Skin epidermis (tissue), 12 donors: ENCODE data around the gene SPTY2D1.
A peak's percentile ranks its signal among the peaks of the same experiment; 100 is the strongest.
"Not testable (repeated sequence)": the region's sequence is repeated elsewhere in the genome, so short reads cannot be mapped to it uniquely, and the experiment has no call there.

Source experiments
- H3K27ac ChIP-seq, 21 experiments: fragments of 200-600 bp; sonication (generic) in 11 of 21; one replicate each; pipeline ENCODE4 v1.5.0; 2020; ENCODE audit warnings: mild to moderate bottlenecking in 3 of 21, inconsistent platforms in 2 of 21, moderate library complexity in 2 of 21
- H3K4me3 ChIP-seq, 7 experiments: fragments of 200-600 bp; sonication (generic) in 2 of 7; one replicate each; pipeline ENCODE4 v1.5.0; 2020; ENCODE audit warnings: inconsistent platforms in 2 of 7, mild to moderate bottlenecking in 2 of 7, moderate library complexity in 1 of 7

SPTY2D1 gene

GRCh38 chr11:18624161-18624560 lies 10.0 kb downstream of the SPTY2D1 start:
- Histone ChIP-seq H3K4me3 (no peak overlapping the region), H3K27ac (no peak overlapping the region)

GRCh38 chr11:18623707-18624106 lies 10.4 kb downstream of the SPTY2D1 start:
- H3K27ac ChIP-seq, result no peak overlapping the region
- no peak overlapping the region for H3K4me3 ChIP-seq

DNA sequence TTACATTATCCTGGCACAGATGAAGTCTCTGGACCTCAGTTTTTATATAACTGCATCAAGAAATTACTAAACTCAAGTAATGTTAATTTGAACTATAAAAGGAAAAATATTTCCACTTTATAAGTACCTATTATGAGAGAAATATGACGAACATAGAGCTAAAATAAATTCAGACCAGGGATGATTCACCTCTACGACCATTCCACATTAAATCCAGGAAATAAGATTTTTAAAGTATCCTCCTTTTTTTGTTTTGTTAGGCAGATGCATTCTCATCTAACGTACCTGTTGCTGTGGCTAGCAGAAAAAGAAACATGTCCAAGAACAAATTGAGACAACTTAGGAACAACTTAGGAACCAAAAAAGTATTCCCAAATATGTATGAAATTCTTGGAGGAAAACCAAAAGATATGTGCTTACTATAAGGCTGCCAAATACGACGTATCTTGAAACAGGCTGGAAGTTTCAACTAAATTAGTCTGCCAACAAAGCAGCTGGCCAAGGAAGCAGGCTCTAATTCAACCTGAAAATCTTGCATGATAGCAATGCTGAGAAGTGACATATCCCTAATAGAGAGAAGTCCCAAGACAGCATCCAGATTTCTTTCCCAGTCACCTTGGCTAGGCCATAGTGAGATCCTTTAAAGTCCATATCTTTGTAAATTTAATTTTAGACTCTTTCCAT lies 15.7 kb downstream of the SPTY2D1 start:
- Histone ChIP-seq H3K27ac (peak overlapping the region in 10 of 21 experiments; percentile 5 to 64 (median 25)), H3K4me3 (no peak overlapping the region)

- Histone ChIP-seq H3K27ac (peak overlapping the region in 11 of 21 experiments; percentile 5 to 64 (median 25)), H3K4me3 (no peak overlapping the region)
These were observed 16.3 kb downstream of the SPTY2D1 start for GRCh38 chr11:18617688-18618341.

DNA sequence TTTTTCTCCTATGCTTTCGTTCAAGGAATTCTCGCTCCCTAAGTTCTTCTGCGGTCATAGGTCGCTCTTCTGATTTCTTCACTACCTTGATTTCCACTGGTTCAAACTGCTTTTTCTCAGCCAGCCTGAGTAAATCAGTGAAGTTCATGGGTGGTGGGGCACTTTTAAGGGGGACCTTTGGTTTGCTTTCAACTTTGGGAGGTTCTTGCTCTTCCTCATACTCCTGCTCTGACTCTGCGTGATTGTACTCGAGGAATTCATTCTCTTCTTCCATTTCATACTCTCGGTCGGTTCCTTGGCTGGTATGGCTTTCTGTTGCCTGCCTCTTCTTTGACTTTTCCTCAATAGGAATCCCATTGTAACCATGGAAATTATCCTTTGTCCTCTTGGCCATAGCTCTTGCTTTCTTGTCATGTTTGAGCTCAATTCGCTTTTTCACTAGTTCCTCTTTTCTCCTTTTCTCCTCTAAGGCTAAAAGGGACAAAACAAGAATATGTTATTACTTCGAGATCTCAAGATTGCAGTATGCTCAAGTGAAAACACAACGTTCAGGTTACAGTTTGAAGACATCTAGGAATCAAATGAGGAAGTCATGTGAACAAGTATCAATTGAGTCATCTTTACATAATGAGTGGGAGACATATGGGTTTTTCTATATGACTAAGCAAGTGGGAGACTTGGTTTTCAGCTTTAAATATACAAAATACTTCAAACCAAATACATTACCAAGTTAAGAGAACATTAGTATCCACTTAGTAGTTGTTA lies 18.3 kb downstream of the SPTY2D1 start:
- Histone ChIP-seq H3K4me3 (no peak overlapping the region), H3K27ac (peak overlapping the region in 2 of 21 experiments; percentile 37 to 57)

- H3K27ac ChIP-seq, result no peak overlapping the region
These were observed 19.5 kb downstream of the SPTY2D1 start for GRCh38 chr11:18614667-18615066.

GRCh38 chr11:18612394-18612793 lies 21.7 kb downstream of the SPTY2D1 start:
- Histone ChIP-seq H3K27ac (no peak overlapping the region), H3K4me3 (no peak overlapping the region)

More at GRCh38 chr11:18614667-18615066, 19.5 kb downstream of the SPTY2D1 start:
- H3K4me3 ChIP-seq, result no peak overlapping the region

DNA sequence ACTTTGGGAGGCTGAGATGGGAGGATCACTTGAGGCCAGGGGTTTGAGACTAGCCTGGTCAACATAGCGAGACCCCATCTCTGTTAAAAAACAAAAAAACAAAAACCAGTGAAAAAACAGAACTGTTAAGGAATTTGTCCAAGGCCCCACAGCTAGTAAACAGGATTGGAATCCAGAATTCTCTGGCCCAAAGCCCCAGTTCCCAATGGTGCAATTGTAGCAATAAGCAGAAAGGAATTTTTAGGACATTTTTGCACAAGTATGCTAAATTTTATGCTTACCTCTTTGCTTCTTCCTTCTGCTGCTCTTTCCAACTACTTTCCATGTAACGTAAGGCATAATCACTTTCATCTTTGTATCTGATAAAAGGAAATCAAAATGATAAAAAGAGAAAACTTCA lies 22.9 kb downstream of the SPTY2D1 start:
- Histone ChIP-seq H3K27ac (no peak overlapping the region), H3K4me3 (no peak overlapping the region)

DNA sequence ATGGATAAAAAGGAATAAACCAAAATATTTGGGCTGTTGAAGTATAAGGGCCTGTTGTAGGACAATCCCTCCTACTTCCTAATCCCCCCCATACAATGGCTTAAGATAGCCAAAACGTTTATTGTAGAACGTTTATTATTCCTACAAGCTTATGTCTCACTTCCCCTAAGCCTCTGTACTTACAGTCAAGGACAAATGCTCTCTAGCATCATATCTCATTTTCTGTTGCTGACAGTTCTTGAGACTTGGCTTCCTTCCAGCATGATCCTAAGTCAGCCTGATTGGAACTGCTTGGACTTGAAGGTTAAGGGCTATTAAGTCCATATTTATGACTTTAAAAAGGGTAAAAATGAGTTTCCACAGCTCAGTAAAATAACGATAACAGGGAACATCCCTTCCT lies 25.8 kb downstream of the SPTY2D1 start:
- Histone ChIP-seq H3K27ac (no peak overlapping the region), H3K4me3 (no peak overlapping the region)

- Histone ChIP-seq H3K4me3 (no peak overlapping the region), H3K27ac (no peak overlapping the region)
These were observed 33.1 kb downstream of the SPTY2D1 start for GRCh38 chr11:18600915-18601569.

DNA sequence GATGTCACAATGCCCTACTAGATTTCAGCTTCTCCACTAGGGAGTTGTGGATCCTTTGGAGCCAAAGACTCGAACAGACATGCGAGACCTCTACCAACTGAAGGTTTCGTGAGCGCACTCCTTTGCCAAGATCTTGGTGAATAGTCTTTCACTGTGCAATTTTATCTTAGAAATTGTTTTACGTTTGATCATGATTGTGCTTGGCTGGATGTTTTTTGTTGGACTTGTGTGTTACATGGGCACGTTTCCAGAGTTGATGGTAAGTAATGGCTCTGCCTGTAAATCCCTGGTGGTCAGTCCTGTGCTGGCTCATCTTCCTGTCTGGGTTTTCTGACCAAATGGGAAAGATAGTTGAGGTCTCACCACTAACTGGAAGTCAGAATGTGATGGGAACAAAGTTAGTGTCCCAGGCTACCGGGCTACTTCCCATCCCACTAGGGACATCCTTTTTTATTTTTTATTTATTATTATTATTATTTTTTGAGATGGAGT lies 34.4 kb downstream of the SPTY2D1 start, which contains the start of gene MISFA:
TSS of gene MISFA (plus strand) at position 51 of the 492 bp plus-strand sequence. CDS start at position 191, 140 bp downstream.
- no peak within 1 kb of the TSS for H3K27ac ChIP-seq
- no peak within 1 kb of the TSS for H3K4me3 ChIP-seq

DNA sequence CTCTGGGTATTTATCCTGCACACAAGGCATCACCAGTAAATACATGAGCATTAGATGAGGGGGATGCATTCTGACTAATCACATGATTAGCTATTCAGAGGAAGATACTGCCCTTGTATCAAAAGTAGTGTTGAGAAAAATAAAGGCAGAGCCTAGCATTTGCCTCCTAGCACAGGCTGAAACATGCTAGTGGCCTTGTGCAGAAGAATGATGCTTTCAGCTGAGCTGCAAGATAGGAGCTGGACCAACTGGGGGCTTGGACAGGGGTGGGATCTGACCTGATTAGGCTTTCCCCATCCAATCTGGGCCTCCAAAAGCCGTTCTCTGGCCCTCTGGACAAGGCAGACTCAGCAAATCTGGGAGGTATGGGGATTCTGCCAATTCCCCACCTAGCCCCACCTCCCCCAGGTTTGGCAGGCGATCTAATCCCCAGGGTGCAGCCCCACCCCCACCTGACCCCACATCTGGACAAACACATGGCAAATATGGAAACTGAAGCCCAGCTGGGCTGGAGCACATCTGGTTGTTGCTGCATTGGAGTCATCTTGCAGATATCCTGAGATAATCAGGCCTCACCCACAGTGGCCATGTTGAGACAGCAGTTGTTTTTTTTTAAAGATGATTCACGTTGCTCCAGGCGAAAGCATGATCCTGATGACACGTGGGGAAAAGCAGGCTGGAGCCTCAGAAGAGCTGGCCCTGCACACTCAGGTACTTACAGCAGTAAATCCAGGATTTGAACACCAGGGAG lies 39.0 kb downstream of the SPTY2D1 start:
- H3K27ac ChIP-seq, result peak overlapping the region in 10 of 21 experiments; percentile 25 to 66 (median 40)
- no peak overlapping the region for H3K4me3 ChIP-seq

GRCh38 chr11:18594088-18594487 lies 40.1 kb downstream of the SPTY2D1 start:
- peak overlapping the region in 1 of 21 experiments; percentile 25 for H3K27ac ChIP-seq
- H3K4me3 ChIP-seq, result not testable (repeated sequence)

DNA sequence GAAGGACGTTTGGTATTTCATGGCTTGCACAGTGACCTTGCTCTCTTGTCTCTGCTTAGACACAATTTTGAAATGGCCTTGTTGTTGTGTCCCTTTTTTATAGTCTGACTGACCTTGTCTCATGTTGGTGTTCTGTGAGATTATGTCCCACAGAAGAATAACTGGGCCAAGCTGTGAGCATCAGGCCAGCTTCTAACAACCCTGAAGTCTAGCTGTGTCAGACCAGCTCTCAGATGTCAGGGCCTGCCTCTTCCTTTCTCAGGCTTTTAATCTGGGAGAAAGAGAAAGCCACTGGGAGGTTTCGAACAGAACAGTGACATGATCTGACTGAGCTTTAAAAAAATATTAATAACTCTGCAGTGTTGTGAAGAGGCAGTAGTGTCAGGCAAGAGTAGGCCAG lies 43.6 kb downstream of the SPTY2D1 start:
- Histone ChIP-seq H3K27ac (peak overlapping the region in 10 of 21 experiments; percentile 26 to 94 (median 55)), H3K4me3 (no peak overlapping the region)

- Histone ChIP-seq H3K4me3 (peak within 1 kb of the TSS; percentile 70 to 98 (median 87)), H3K27ac (peak within 1 kb of the TSS; percentile 78 to 94 (median 88))
These were observed 45.6 kb downstream of the SPTY2D1 start, which contains the start of gene UEVLD for GRCh38 chr11:18588297-18589252. TSS of gene UEVLD (minus strand) at chr11:18588734. CDS start at chr11:18588654, 80 bp downstream.

GRCh38 chr11:18581825-18582224 lies 52.3 kb downstream of the SPTY2D1 start:
- H3K27ac ChIP-seq, result no peak overlapping the region
- no peak overlapping the region for H3K4me3 ChIP-seq

GRCh38 chr11:18580113-18580766 lies 53.9 kb downstream of the SPTY2D1 start:
- no peak overlapping the region for H3K27ac ChIP-seq
- no peak overlapping the region for H3K4me3 ChIP-seq
